ENCODE measurements around the gene CCL20.
A peak's percentile ranks its signal among the peaks of the same experiment; 100 is the strongest.
"Not testable (repeated sequence)": the region's sequence is repeated elsewhere in the genome, so short reads cannot be mapped to it uniquely, and the experiment has no call there.

The CCL20 gene

GRCh38 chr2:227813562-227814353 is at the start of gene CCL20:
CCL20 (plus strand) TSS chr2:227813842; CDS start chr2:227813912, 70 bp downstream.
- DNase-seq (ENCODE audit: low read depth): no peak

GRCh38 chr2:227765788-227766372 is 47.8 kb upstream of the CCL20 start:
- DNase-seq (ENCODE audit: low read depth): no peak

- DNase-seq (ENCODE audit: low read depth): peak; percentile 62
Measured at GRCh38 chr2:227766373-227766883, 47.2 kb upstream of the CCL20 start.

GRCh38 chr2:227767830-227768229 is 45.8 kb upstream of the CCL20 start:
- DNase-seq (ENCODE audit: low read depth): no peak

GRCh38 chr2:227772197-227772661 is 41.4 kb upstream of the CCL20 start:
- DNase-seq (ENCODE audit: low read depth): no peak

- DNase-seq (ENCODE audit: low read depth): no peak
Measured at GRCh38 chr2:227772932-227773331, 40.7 kb upstream of the CCL20 start.

GRCh38 chr2:227774011-227774624 is 39.5 kb upstream of the CCL20 start:
- DNase-seq (ENCODE audit: low read depth): no peak

- DNase-seq (ENCODE audit: low read depth): no peak
Measured at GRCh38 chr2:227774895-227775842, 38.5 kb upstream of the CCL20 start.

- DNase-seq (ENCODE audit: low read depth): no peak
Measured at GRCh38 chr2:227780981-227781615, 32.5 kb upstream of the CCL20 start.

- no peak for DNase-seq (ENCODE audit: low read depth)
Measured at GRCh38 chr2:227781841-227782240, 31.8 kb upstream of the CCL20 start.

GRCh38 chr2:227782804-227783203 is 30.8 kb upstream of the CCL20 start:
- DNase-seq (ENCODE audit: low read depth): no peak

- DNase-seq (ENCODE audit: low read depth): no peak
Measured at GRCh38 chr2:227783404-227784138, 30.1 kb upstream of the CCL20 start.

GRCh38 chr2:227785293-227785692 is 28.3 kb upstream of the CCL20 start:
- DNase-seq (ENCODE audit: low read depth): no peak

- DNase-seq (ENCODE audit: low read depth): no peak
Measured at GRCh38 chr2:227788561-227789018, 25.1 kb upstream of the CCL20 start.

GRCh38 chr2:227789803-227790202 is 23.8 kb upstream of the CCL20 start:
- no peak for DNase-seq (ENCODE audit: low read depth)

- no peak for DNase-seq (ENCODE audit: low read depth)
Measured at GRCh38 chr2:227793148-227793712, 20.4 kb upstream of the CCL20 start.

- no peak for DNase-seq (ENCODE audit: low read depth)
Measured at GRCh38 chr2:227796045-227796711, 17.5 kb upstream of the CCL20 start.

- not testable (repeated sequence) for DNase-seq (ENCODE audit: low read depth)
Measured at GRCh38 chr2:227796768-227797167, 16.9 kb upstream of the CCL20 start.

GRCh38 chr2:227799202-227799601 is 14.4 kb upstream of the CCL20 start:
- DNase-seq (ENCODE audit: low read depth): no peak
